ENCODE measurements around the gene PIP4P1.

PIP4P1 gene

DNA sequence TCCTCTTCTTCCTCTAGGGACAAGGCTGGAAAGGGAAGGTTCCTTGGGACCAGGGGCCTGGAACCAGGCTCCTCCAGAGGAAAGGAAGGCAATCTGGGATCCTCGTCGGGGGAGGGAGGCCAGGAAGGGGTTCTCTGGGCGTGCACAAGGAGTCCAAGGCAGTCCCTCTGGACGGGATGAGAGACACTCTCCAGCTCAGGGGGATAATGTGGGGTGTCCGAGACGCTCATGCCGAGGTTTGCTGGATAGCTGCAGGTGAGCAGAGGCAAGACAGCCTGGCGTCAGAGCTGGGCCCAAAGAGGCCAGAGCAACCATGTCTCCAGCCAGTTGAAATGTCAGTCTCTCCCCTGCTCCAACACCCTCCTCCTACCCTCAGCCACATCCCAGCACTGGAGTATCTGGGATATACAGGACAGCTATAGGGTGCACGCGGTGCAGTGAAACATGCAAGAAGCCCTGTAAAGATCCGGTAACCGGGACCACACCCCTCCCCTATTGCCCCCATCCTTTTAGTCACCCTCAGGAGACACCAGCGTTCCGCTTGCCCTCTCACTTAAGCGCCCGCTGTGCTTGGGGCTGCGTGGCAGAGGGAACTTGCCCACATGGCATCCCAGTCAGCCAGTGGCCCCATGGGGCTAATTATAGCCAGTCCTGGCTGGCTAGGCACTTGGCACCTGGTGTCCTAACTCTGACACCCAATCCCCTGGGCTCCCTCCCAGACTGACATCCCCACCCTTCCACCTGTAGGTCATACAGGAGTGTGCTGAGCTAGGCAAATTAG lies 25.5 kb downstream of the PIP4P1 start, which contains the start of gene KLHL33:
KLHL33 (minus strand) TSS at position 585 of the 781 bp plus-strand sequence; CDS start at position 230, 355 bp downstream.
- no peak for DNase-seq (ENCODE audit: low read depth)

DNA sequence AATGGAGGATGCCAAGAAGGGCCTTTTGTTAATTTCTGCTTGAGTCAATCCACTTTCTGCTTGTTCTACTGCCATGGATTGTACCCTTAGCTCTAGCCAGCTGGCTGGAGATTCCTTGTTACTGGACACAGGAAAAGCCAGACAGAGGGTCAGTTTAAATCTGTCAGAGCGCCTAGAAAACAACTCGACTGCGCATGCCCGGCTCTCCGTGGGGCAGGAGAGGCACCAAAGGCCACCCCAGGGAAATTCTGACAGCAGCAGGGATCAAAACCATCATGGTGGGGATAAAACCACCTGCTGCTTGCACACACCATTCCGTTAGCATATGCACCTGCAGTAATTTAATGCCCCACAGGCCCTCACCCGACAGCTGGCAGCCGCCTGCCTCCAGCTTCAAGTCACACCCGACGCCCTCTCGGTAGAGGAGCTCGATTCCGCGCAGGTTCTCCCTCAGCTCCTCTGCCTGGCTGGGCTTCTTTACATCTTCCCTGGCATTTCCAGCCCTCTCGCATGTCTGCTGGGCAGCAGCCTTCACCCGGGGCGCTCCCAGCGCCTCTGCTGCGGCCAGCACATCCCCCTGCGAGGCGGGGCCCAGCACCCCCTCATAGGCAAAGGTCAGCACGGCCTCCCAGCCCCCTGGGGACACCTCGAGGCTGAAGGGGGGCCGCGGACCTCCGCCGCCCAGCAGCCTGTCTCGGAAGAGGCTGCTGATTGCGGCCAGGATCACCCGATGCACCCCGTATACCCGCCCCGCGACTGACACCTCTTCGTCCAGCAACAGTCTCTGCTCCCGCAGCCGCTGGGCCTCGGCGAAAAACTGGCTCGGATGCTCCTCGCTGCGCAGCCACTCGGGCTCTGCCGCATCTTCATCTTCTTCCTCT lies 26.3 kb downstream of the PIP4P1 start:
- no peak for DNase-seq (ENCODE audit: low read depth)

DNA sequence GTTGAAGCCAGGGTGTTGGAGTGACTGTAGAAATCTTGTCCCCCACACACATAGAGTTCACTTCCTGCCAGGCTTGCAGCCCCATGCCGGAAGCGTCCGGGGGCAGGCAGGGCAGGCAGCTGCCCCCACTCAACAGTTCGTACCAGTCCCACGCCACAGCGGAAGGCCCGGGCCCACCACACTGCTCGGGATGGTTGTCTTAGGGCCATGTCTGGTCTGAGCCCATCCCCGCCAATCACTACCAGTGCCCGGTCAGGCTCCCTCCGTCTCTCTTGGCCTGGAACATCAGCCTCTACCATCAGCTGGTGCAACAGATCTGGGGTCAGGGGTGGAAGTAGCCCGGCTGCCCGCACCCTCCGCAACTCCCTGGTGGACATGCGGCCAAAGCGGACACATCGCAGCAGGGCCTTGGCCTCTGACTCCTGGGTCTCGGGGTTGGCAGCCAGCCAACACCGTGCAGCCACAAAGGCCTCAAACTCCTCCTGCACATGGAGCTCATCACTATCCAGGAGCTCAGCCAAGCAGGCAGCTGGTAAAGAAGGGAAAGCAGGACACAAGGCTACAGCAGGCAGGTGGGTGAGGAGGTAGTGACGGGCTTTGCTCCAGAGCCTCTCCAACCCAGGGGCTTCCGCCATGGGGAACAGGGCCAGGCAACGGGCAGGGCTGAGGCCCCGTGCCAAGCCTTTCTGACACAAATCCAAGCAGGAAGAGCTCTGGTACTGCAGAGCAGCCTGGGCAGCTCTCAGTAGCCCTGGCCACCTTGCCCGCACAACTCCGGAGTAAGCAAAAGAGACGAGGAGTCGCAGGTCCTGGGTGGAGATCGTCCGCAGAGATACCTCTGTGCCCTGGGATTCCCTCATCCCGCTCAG lies 31.2 kb downstream of the PIP4P1 start:
- DNase-seq (ENCODE audit: low read depth) = no peak

DNA sequence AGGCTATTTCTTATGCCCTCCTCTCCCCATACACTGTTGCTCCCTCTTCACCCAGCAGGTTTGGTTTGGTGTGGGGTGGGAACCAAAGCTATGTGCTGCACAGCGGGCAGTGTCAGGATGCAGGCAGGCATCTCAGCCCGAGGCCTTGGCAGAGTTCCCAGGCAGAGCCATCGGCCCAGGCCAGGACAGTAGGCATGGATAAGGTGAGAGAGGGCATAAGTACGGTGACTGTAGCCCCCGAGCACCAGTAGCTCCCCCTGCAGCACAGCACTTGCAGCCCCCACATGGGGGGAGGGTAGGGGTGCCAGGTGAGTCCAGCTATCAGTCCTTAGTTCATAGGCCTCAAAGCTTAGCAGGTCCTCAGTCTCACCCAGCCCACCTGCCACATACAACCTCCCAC lies 32.4 kb downstream of the PIP4P1 start:
- no peak for DNase-seq (ENCODE audit: low read depth)

DNA sequence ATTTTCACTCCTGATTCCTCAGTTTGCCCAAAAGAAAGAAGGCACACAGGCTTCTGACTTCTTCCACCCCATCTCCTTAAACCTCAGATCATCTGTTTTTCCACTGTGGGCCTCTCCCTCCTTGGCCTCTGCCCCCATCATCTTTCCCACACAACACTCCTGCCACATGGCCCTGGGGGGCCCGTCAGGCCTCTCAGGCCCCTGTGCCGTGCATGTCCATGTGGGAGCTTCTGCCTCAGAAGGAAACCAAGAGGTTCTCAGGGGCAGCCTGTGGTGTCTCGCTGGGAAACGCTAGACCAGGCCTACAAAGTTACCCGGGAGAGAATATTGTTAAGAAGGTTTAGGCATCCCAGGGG lies 33.2 kb downstream of the PIP4P1 start:
- DNase-seq (ENCODE audit: low read depth) = no peak

DNA sequence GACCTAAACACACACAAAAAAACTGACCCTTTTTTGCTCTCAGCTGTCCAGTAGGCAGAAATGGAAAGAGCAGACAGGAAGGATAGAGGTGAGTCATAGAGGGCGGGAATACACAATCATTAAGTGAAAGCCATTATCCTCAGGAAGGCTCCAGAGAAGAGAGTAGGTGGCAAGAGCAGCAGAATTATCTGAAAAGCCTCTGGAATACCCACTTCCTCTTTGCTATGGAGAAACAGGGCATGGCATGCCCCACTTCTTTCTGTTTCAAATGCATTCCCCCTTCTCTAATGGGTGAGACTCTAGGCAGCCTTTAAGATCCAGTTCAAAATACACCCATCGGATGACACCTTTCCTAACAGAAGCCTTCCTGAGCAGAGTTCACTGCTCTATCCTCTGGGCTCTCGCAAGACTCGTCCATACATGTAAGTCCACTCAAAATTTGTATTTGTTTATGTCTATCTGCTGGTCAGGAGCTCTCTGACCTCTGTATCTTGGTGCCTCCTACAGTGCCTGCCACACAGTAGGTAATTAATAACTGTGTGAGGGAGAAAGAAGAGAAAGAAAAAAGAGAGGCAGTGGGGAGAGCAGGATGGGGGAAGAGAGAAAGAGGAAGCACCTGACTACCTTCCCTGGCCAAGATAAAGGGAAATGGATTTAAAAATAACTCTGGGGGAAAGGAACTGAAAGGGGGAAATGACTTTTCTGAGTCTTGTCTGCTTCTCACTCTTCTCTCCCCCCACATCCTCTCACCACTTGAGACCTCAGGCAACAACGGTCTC lies 33.8 kb downstream of the PIP4P1 start:
- DNase-seq (ENCODE audit: low read depth) = no peak

DNA sequence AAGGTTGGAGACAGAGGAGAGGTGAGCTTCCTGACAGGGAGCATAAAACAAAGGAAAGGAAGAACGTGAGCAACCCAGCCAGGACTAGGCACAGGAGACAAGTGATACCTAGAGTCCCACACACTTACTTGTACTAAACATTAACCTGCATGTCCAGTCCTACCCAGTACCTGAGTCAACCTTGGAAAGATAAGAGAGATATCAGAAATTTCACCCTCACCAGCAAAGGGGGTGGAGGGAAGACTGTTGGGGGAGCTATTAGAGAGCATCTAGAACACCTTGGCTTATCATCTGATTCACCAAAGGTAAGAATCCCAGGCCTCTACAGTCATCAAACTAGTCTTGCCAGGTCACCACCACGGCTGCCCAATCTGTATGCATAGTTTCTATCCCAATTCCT lies 36.4 kb downstream of the PIP4P1 start:
- DNase-seq (ENCODE audit: low read depth) = no peak

- DNase-seq (ENCODE audit: low read depth) = no peak
Observed at GRCh38 chr14:20422886-20423285, 38.3 kb downstream of the PIP4P1 start.

DNA sequence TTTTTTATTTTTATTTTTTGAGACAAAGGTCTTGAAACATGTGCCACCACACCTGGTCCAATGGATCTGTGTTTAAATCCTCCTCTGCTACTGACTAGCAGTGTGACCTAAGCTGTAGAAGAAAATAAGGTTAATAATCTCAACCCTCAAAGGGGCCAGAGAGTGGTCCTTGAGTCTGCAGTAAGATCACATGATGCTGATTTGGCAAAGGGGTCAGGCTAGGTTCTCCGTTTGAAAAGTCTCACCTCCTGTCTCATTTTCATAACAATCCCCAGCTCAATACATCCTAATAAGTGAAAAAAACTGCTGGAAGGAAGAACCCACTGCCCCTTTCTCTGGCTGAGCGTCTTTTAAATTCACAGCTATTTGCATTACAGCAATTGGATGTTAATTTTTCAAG lies 40.0 kb downstream of the PIP4P1 start:
- DNase-seq (ENCODE audit: low read depth) = no peak

- no peak for DNase-seq (ENCODE audit: low read depth)
Observed at GRCh38 chr14:20419419-20419818, 41.8 kb downstream of the PIP4P1 start.

DNA sequence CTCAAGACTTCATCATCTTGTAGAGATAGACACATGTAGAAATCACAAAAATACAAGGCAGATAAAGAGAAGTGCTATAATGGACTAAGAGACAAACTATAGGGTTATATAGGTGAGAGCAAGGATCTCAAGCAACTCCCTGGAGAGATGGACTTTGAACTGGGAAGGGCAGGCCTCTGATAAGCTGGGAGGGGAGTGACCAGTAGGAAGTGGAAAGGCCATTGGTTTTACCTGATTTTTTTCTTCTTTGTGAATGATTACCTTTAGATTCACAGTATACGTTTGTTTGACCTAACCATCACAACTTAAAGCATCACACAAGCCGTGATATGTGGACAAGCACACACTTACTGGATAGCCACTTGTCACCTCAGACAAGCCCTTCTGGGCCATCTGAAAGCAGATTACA lies 42.7 kb downstream of the PIP4P1 start:
- no peak for DNase-seq (ENCODE audit: low read depth)

DNA sequence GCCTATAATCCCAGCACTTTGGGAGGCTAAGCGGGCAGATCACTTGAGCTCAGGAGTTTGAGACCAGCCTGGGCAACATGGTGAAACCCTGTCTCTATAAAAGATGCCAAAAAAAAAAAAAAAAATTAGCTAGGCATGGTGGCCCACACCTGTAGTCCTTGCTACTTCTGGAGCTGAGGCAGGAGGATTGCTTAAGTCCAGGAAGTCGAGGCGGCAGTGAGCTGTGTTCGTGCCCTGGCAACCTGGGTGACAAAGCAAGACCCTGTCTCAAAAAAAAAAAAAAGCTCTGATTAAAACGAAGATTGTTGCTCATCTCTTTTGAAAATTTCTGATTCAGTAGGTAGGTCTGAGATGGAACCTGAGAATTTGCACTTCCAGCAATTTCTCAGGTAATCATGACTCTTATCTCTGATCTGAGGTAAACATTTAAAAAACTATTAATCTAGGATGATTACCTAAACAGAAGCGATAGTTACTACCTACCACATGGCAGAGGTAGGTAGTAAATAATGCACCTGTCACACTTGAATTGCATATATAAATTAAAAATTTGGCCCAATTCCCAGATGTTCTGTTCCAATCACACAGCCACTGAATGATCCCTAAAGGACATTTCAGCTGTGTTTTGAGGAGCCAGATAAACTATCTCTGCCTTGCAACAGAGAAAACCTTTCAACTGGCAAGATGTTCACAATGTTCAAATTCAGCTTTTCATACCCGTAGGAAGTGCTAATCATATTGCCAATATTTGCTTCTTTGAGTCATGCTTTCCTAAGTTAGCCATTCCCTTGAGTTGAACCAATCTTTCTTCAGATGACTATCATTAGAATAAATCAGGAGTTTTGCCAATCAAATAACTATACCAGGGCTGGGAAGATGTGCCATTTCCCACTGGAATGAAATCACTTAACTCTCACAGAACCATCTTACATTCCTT lies 43.7 kb downstream of the PIP4P1 start:
- no peak for DNase-seq (ENCODE audit: low read depth)

GRCh38 chr14:20416223-20416622 lies 45.0 kb downstream of the PIP4P1 start:
- DNase-seq (ENCODE audit: low read depth) = no peak

DNA sequence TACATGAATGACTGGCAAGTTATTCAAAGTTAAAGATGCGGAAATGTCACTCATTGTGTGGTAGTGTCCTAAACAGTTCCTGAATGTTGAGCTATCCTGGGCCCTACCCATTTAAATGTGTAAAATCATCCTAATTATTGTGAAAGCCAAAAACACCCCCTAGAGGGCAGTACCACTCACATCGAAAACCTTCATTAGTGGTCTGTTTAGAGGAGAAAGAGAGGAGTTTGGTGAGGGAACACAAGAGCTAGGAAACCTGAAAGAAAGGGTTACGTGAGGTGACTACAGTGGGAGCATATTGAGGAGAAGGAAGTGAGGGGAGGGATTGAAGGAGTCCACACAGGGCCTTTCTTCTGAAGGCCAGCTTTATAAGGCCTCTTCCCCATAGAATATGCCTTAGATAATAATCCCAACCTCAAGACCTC lies 45.4 kb downstream of the PIP4P1 start:
- DNase-seq (ENCODE audit: low read depth) = no peak

- no peak for DNase-seq (ENCODE audit: low read depth)
Observed at GRCh38 chr14:20413744-20414082, 47.5 kb downstream of the PIP4P1 start.

DNA sequence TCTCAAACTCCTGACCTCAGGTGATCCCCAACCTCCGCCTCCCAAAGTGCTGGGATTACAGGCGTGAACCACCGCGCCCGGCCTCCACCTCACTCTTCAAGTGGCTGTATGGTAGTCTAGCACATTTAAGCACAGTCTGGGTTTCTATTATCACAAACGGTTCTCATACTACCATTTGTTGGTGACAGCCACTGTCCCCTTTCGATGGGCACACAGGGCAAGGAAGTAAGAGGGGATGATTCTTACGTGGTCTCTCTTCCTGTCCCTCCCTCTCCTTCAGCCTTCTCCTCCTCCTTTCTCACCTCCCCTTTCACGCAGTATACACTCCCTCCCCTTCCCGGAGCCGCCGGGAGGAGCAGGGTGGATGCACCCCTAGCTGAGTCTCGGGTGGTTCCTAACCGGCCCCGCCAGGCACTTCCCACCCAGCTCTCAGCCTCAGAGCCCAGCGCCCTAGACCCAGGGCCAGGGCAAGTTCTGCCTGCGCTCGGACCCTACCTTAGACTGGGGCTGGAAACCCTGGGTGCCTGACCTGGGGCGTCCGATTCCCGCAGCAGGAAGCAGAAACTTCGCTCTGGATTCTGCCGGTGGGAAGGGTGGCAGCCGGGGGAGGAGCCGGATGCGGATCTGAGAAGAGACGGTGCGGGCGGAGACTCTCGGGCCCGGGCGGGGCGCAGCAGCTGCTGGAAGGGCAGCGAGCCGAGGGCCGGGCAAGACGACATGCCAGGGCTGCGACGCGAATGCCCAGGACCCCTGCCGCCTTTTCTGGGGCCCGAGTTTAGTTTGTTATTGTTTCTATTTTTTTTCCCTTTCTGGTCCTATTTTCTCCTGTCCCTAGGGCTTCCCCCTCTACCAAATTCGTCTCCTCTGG lies 48.1 kb downstream of the PIP4P1 start, which contains the start of gene TEP1:
TEP1 (minus strand) TSS at position 626 of the 868 bp plus-strand sequence. CDS start 5,062 bp downstream, outside the sequence.
- DNase-seq (ENCODE audit: low read depth) = peak; percentile 50

GRCh38 chr14:20412411-20412810 lies 48.8 kb downstream of the PIP4P1 start:
- no peak for DNase-seq (ENCODE audit: low read depth)

DNA sequence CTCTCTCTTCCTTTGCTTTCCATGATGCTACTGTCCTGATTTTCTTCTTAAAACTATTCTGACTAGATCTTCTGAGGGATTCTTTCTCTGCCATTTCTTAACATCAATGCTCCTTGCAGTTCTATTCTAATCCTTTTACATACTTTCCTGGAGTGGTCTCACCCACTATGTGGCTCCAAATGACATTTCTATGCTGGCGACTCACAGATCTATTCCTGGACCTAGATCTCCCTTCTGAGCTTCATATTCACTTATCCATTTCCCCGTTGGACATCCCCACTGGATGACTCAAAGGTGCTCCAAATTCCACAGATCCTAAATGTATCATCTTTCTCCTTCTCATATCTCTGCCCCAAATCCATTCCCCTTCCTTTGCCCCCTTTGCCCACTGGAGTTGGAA lies 52.0 kb downstream of the PIP4P1 start:
- DNase-seq (ENCODE audit: low read depth) = no peak

Data from T-helper 22 cell (primary cell).